Stimulated activated CD4-positive, alpha-beta T cell treated with anti-CD3 and anti-CD28 coated beads, Interleukin-15, amount 100 ng/mL, for 48 hours (primary cell): Measurements from ENCODE around the gene PLCB2.

Source experiments
- DNase-seq, 2 donors: peaks; one replicate each; pipeline ENCODE4 v3.0.0-alpha.2; 2020; ENCODE audit warnings: low read depth in 2 of 2

Gene PLCB2

DNA sequence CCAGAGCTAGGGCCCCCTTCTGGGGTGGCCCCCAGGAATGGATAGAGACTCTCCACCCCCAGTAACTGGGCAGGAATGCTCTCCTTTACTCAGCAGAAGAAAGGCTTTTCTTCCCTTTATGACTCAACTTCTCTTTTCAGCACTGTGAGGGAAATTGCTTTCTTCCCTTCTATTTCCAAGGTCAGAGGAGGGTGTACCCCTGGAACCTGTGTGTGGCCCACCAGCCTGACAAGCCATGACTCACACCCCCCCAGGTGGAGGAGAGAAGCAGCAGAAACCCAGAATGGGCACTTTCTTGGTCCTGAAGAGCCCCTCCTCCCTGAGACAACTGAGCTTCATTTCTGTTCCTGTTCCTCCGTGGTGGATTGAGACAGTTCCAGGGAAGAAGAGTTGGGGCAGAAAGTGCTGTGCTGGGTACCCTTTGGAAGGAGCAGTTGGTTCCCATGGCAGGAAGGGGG, 22.2 kb downstream of the PLCB2 start:
- DNase-seq: no peak

DNA sequence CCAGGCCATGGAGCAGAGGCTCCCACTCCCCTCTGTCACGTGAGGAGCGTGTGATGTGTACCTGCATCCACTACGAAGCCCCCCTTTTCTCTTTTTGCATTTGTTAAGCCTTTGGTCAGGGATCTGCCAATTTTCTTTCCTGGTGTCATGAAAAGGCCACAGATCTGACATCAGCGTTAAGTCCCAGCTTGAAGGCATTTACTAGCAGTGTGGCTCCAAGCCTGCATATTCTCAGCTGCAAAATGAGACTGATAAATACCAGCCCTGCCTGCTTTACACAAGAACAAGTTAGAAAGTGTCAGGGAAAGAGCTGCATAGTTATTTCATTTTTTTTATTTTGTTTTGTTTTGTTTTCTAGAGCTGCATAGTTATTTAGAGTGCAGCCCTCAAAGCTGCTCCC, 22.6 kb downstream of the PLCB2 start:
- no peak for DNase-seq

DNA sequence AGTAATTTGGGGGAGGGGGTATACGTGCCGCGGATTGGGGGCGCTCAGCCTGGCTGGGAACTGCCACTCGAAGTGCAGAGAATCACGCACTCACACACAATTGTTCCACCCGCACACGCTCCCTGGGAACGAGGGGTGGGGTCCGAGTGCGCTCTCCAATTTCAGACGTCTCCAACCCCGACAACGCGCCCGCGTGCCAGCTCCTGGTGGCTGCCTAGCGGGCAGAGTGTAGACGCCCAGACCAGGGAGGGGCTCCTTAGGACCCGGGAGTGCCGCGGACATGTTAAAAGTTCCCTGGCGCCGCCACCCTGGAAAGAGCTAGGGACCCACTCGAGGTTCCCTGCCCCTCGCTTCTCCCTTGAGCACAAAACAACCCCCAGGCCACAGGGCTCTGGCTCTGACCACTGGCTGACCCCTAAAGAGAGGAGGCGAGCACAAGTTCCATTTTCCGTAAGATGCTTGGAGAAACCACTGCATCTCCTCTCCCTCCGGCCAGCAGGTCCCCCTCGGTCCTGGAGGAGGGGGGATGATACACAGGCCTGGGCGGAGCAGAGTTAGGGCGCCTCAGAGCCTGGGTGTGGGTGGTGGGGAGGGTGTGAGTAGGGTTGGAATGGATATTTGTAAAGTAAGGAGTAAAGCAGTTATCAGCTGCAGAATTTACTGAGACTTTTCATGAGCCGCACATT, 24.0 kb downstream of the PLCB2 start:
- DNase-seq: no peak

DNA sequence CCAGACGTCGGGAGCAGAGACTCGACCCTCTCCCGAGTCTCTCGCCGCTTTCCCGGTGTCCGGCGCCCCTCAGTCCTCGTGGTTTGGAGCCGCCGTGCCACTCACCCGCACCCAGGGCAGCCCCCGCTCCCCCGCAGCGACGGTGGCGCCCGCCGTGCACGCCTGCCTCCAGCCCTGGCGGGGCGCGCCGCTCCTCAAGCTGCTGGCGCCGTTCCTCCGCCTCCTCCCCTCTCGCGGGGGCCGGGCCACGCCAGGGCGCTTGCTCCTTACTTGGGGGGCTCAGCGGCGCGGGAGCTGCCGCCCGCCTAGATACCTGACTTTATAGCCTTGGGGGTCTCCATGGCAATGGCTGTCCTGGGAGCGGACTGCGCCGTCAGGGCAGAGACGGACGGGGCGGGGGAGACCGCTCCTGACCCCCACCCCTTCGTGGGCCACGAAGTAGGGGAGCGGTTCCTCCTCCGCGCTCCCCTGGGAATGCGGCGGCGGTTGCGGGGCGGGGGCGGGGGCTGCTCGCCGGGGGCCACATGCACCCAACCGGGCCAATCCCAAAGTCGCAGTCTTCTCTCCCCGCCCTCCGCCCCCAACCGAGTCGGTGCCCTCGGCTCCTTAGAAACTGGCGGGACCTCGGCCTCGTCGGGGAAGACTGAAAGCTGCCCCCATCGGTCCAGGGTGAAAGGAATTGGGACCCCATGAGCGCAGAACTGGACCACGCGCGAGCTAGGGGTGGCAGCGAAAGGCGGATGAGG, 24.7 kb downstream of the PLCB2 start, which contains the start of gene ANKRD63:
Gene ANKRD63 (minus strand): TSS at position 196 of the 746 bp plus-strand sequence. CDS start 478 bp downstream, outside the sequence.
- DNase-seq: no peak

DNA sequence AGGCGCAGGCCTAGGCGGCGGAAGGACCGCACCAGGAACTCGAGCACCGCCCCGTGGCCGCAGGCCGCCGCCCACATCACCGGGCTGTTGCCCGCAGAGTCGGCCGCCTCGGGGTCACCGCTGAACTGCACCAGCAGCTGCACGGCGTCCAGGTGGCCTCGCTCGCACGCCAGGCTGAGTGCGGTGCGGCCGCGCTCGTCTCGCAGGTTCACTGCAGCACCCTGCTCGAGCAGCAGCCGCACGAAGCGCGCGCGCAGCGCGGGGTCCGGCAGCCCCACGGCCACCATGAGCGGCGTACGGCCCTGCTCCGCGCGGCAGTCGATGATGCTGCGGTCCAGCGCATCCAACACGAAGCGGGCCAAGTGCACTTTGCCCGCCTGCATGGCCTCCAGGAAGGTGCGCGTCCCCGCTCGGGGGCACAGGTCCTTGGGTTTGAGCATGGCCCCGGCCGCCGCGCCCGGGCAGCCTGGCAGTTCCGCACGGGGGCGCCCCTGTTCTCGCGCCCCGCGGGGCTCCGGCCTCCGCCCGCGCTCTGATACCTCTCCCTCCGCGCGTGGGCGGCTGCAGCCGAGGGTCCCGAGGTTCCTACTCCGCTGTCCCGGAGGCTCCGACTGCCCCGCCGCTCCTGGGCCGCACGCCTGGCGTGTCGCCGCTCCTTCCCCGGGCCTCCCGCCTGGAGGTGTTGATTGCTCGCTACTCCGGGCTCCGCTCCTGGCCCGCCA, 25.4 kb downstream of the PLCB2 start:
- DNase-seq: peak in 1 of 2 donors; percentile 31

DNA sequence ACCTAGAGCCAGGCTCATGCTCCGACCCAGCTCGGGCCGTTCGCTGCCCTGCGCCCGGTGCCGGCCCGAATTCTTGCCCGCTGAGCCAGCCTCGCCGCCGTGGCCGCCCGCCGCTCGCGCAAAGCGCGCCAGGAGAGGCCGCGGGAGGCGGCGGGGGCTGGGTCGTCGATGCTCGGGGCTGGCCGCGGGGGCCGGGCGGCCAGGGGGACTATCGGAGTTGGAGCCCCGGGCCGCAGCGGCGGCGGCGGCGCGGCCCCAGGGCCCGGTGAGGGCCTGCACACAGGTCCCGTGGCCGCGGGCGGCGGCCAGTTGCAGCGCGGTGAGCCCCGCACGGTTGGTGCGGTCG, 26.0 kb downstream of the PLCB2 start:
- no peak for DNase-seq

DNA sequence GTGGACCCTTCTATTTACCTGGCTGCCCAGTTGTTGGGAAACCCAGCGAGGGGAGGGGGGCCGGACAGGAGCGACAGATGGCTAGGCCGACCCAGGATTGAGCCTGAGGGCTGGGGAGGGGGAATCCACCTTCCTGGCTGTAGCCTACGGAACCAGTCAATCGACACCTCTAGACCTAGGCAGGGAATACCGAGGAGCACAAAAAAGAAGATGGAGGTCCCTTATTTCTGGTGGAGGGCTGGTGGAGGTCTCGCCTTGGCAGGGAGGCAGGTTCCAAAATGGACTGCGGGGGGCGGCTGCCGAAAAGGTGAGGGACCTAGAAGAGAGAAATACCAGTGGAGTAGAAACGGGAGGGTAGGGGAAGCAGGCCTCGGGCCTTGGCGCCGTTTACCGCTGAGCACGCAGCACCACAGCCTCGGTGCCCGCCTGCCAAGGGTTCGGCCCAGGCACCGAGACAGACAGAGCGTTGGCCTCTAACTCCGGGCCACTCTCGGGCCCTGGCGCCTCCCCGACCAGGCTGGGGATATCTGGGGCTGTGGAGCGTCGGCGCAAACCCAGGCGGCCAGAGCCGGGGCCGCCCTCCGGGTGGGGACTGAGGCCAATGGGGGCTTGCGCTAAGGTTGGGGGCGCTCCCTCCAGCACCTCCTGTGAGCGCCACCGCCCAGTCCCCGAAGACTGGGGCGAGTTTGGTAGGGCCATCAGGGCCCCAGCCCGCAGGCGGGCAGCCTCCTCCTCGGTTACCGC, 26.5 kb downstream of the PLCB2 start:
- DNase-seq: no peak

DNA sequence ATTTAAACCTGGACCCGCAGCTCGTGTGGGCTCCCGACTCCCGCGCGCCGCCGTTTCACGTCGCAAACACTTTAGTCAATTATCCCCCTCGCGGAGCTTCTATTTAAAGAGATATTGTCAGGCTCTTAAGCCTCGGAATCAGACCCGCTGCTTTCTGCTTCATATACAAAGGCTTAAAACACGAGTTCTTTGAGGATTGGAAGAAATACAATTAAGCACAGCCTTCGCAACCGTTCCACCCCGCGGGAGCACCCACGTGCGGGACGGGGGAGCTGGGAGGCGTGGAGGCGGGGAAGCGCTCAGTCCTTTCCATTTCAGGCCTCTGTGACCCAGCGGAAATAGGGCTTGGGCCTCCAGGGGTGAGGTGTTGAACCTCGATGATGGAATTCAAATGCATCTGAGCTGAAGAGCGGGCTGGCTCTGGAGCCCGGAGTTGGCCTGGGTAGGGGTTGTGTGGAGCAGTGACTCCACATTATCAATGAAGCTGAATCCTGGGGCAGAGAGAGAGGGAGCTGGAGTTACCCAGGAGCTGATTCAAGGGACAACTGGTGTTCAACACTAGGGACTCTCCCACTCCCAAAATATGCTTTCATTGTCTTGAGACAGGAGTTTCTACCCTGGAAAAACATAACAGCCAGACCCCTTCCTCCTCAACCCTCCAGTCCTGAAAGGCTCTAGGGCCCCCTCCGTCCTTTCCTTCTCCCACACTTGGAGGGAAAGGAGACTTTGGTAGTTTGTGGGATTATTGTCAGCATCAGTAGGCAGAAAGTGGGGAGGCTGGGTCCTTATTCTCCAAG, 27.3 kb downstream of the PLCB2 start:
- no peak for DNase-seq

DNA sequence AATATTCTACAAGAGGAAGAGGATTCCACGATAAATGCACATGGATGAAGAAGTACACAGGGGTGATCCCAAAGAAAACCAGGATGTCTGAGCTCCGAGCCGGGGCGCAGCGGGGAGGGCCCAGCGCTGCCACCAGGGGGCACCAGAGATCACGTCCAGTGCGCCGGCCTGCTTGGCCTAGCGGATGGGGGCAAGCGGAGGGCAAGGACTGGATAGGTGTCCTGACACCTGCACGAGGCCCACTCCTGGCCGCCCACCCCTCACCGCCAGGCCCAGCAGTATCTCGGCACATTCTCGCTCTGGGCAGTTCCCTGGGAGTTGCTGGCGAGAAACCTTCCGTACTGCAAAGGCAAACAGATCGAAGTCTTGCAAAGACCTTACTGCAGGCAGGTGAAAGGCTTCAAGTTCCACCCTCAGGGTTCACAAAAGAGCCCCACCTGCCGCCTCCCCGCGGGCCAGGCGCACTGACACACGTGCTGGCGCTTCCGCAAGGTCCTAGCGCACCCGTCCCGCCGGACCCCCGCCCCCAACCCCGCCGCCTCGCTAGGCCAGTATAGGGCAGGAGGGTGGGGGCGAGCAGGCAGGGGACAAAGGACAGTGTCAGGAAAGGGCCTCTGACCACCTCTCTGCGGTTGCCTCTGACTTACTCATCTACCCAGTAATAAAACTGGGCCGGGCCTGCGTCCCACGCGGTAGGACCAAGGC, 28.1 kb downstream of the PLCB2 start:
- DNase-seq: peak; percentile 35 to 60

DNA sequence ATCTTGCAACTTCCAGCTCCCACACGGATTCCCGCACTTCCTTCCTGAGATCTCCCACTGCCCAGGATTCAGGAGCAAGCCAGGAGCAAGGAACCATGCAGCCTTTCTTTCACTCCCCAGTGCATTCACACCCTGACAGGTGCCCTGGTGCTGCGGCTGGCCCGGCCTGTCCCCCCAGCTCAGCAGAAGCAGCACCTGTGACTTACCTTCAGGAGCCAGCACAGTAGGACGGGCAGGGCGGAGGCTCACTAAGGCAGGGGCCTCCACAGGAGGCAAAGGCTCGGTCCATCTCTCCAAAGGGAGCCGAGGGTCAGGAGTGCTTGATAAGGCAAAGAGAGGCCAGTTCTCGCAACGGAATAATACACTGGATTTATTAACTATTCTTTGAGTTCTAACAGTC, 29.7 kb downstream of the PLCB2 start:
- no peak for DNase-seq

DNA sequence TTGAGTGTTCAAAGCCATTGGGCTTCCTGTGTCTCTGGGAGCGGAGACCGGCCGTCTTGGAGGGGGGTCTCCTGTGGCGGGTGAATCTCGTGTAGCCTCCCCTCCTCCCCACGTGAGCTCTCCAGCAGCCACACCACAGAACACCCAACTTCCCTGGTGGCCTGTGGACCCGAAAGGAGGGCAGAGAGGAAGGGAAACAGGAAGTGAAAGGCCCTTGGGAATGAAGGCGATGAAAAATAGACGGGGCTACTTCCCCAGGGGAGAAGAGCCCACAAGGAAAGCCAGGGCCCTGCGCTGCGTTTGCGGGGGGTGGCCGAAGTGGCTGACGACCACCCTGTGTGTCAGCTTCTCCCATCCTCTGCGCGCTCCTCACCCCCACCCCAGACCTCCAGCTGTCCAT, 30.3 kb downstream of the PLCB2 start:
- no peak for DNase-seq

DNA sequence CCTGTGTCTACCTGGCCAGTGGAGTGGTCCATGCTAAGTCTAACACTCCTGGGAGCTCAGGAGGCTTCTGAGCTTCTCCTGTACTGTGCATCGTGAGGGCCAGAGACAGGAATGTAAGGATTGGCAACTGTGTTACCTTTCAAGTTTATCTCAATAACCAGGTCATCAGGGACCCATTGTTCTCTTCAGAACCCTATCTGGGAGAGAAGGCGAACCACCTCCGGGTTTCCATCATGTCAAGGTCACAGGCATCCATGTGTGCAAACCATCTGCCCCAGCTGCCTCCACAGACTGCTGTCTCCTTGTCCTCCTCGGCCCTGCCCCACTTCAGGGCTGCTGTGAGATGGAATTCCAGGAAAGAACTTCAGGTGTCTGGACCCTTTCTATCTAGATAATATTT, 30.8 kb downstream of the PLCB2 start:
- DNase-seq: no peak

DNA sequence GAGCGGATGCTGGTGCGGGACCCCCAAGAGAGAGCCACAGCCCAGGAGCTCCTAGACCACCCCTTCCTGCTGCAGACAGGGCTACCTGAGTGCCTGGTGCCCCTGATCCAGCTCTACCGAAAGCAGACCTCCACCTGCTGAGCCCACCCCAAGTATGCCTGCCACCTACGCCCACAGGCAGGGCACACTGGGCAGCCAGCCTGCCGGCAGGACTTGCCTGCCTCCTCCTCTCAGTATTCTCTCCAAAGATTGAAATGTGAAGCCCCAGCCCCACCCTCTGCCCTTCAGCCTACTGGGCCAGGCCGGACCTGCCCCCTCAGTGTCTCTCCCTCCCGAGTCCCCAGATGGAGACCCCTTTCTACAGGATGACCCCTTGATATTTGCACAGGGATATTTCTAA, 31.8 kb downstream of the PLCB2 start:
- no peak for DNase-seq

DNA sequence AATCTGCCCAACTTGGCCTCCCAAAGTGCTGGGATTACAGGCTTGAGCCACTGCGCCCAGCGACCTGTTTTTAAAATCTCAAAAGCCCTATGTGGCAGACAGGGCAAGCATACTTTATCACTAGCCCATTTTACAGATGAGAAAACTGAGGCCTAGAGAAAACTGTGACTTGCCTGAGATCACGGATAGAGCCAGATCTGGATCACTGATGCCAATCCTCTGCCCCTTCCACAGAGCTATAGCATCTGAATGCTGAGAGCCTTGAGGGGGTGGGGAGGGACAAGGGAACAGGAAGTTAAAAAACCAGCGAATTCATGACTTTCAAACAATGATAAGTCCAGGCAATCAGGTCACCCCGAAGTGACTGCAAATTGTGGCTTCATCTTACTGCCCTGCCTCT, 32.2 kb downstream of the PLCB2 start:
- no peak for DNase-seq

DNA sequence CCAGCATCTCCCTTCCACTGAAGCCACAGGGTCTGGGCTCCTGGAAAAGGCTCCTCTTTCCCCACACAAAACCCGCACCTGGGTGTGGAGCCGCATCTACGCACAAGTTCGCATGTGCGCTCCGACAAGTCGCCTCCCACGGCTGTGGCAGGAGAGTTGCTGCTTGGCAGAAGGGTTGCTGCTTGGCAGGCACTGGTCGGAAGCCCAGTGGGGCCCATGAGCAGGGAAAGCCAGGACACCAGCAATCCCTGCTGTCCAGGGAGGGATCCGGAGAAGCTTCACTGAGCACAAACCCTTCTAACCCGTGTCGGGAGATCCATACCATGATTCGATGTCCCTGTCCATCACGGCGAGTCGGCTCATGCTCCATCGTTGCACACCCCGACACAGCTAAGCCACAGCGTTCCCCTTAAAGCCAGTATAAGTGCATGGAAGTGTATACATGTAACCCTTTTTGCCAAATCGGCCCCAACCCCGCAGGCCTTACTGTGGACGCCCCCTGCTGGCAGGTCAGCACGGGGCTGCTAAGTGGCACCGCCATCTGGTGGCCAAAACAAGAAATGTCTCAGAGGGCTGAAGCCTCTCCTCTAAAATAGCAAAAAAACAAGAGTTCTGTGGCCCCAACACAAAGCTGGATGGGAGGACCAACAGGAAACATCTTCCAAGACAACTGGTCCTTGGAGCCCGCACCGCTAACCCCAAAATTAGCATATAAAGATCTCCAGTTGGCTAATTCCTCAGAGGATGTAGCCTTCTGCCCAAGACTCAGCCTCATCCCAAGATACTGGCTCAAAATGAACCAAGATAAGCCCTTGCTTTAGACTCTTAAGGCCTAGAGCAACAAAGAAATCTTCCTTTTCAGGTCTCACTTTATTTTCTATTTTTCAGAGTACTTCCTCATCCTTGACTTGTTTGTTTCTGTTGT, 33.1 kb downstream of the PLCB2 start:
- DNase-seq: peak; percentile 73 to 79

DNA sequence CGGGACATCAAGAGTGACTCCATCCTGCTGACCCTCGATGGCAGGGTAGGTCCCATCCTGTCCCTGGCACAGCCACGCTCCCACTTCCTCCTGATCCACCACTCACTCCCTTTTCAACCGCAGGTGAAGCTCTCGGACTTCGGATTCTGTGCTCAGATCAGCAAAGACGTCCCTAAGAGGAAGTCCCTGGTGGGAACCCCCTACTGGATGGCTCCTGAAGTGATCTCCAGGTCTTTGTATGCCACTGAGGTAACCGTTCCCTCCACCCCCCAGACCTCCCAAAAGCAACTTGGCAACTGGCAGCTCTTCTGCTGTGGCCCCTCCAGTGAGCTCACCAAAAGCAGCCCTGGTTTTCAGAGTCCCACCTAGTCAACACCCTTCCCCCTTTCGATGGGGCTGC, 34.3 kb downstream of the PLCB2 start:
- DNase-seq: no peak

DNA sequence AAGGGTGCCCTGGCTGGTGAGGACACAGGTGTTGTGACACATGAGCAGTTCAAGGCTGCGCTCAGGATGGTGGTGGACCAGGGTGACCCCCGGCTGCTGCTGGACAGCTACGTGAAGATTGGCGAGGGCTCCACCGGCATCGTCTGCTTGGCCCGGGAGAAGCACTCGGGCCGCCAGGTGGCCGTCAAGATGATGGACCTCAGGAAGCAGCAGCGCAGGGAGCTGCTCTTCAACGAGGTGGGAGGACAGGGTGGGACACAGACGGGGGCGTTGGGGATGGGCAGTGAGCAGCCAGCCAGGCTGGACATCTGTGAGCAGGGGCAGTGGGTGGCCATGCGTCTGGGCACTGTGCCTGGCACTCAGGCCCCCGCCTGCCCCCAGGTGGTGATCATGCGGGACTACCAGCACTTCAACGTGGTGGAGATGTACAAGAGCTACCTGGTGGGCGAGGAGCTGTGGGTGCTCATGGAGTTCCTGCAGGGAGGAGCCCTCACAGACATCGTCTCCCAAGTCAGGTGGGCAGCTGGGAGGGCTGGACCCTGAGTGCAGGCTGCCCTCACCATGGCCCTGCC, 35.2 kb downstream of the PLCB2 start:
- DNase-seq: no peak

DNA sequence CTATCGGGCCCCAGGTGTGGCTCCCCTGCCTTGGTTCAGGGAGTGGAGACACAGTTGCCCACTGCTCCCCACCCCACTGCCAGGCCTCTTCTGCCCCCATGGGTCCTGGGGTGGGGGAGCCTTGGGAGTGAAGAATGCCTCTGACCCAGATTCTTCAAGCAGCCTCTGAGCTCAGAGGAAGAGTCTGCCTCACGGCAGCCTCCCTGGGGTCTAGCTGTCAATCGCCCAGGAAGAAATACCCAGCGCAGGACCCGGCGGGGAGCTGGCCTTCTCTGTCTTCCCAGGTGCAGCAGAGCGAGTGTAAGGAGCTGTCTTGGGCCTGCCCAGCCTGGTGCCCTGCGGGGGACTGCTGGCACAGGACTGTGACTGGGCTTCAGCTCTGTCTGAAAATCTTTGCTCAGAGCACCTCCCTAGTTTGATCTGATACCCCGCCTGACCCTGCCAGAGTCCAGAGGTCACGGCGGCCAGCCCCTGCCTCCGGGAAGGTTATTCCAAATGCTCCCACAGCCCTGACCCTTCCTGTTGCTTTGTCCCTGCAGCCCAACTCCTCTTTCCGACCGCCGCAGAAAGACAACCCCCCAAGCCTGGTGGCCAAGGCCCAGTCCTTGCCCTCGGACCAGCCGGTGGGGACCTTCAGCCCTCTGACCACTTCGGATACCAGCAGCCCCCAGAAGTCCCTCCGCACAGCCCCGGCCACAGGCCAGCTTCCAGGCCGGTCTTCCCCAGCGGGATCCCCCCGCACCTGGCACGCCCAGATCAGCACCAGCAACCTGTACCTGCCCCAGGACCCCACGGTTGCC, 35.9 kb downstream of the PLCB2 start:
- no peak for DNase-seq
